Vagina (tissue), 2 donors: ENCODE measurements around the gene GOLGA2. TPM values are rescaled to one million over a fixed set of nuclear protein-coding genes. Genes with fewer than 3 reads are reported as not detected.
"Not testable (repeated sequence)": the region's sequence is repeated elsewhere in the genome, so short reads cannot be mapped to it uniquely, and the experiment has no call there.

ENCODE experiments used
- DNase-seq, 2 donors: peaks; one replicate each; pipeline ENCODE4 v3.0.0-alpha.2; 2017; ENCODE audit errors: extremely low spot score in 2 of 2
- H3K27ac ChIP-seq: fragments of 200-600 bp; sonication (generic); one replicate; pipeline ENCODE4 v1.5.1; 2019
- H3K27me3 ChIP-seq: fragments of 200-600 bp; sonication (generic); one replicate; pipeline ENCODE4 v1.5.1; 2019
- H3K36me3 ChIP-seq, 2 donors: fragments of 200-600 bp; sonication (generic); one replicate each; pipeline ENCODE4 v1.5.1; 2017 to 2019
- H3K4me1 ChIP-seq: fragments of 200-600 bp; sonication (generic); one replicate; pipeline ENCODE4 v1.5.1; 2019
- H3K4me3 ChIP-seq, 2 donors: fragments of 200-600 bp; sonication (generic); 1 replicate in 1 of 2; 2 replicates in 1 of 2; pipeline ENCODE4 v1.5.1; 2016 to 2019
- H3K9me3 ChIP-seq: fragments of 200-600 bp; sonication (generic); one replicate; pipeline ENCODE4 v1.5.1; 2019
- CTCF ChIP-seq, 3 experiments: fragments of 450-650 bp in 2 of 3; fragments of 200-600 bp in 1 of 3; sonication (generic) in 1 of 3; IDR thresholded peaks; one replicate each; pipeline ENCODE4 v1.5.1; 2017 to 2019; ENCODE audit warnings: antibody characterized with exemption in 3 of 3, mild to moderate bottlenecking in 2 of 3, moderate library complexity in 2 of 3
- POLR2A ChIP-seq, 2 donors: fragments of 450-650 bp; IDR thresholded peaks; one replicate each; pipeline ENCODE4 v1.6.1; 2017; ENCODE audit warnings: antibody characterized with exemption in 2 of 2, mild to moderate bottlenecking in 2 of 2, moderate library complexity in 2 of 2
- POLR2AphosphoS5 ChIP-seq, 2 donors: sonication (generic); formaldehyde crosslinking; IDR thresholded peaks; one replicate each; pipeline ENCODE4 v1.9.0; 2017; ENCODE audit warnings: antibody characterized with exemption in 2 of 2, mild to moderate bottlenecking in 2 of 2, low read depth in 1 of 2; ENCODE audit not compliant: insufficient read depth in 1 of 2
- intact Hi-C: fragments of 100-400 bp; cut with DNase I; formaldehyde crosslinking; loops from one replicate; pipeline ENCODE4 v1.15.1; 2023
- total RNA-seq: library from RNA; depleted of rRNA; stranded (reverse); fragments of >200 nt; gene quantifications from one replicate; pipeline ENCODE4 v1.2.3, GENCODE V29; 2016

The GOLGA2 gene
- total RNA-seq, 1 donor from 2014 or later, result 84.5 TPM

- Histone ChIP-seq H3K36me3 (no peaks in the 10 kb centered on the region), H3K4me1 (no peaks in the 10 kb centered on the region), H3K27ac (peak overlapping the region; percentile 71), H3K4me3 (no peak overlapping the region), H3K27me3 (no peaks in the 10 kb centered on the region), H3K9me3 (no peaks in the 10 kb centered on the region)
- no peak for DNase-seq
- TF ChIP-seq POLR2A (IDR thresholded peaks at IDR 0.05), result no peak
- peak in 1 of 2 donors; percentile 32 for TF ChIP-seq POLR2AphosphoS5 (IDR thresholded peaks at IDR 0.05; ENCODE audit: insufficient read depth in 1 of 2, low read depth in 1 of 2)
- intact Hi-C loops, result no loop called here
Measured at GRCh38 chr9:128231638-128232527, 43.9 kb downstream of the GOLGA2 start.

GRCh38 chr9:128230897-128231296 lies 44.9 kb downstream of the GOLGA2 start:
- H3K4me1 ChIP-seq, DNase-seq, H3K9me3 ChIP-seq, H3K27me3 ChIP-seq, H3K4me3 ChIP-seq, intact Hi-C loops, H3K36me3 ChIP-seq: not testable (repeated sequence)
- H3K27ac ChIP-seq, result peak overlapping the region; percentile 71

GRCh38 chr9:128226412-128226801 lies 49.4 kb downstream of the GOLGA2 start:
- H3K36me3 ChIP-seq, result peaks cover 0 to 13% of the 10 kb centered on the region in 2 donors
- H3K4me3 ChIP-seq, result no peak overlapping the region
- TF ChIP-seq CTCF (IDR thresholded peaks at IDR 0.05) (no peak), POLR2AphosphoS5 (IDR thresholded peaks at IDR 0.05; ENCODE audit: insufficient read depth in 1 of 2, low read depth in 1 of 2) (no peak), POLR2A (IDR thresholded peaks at IDR 0.05) (no peak)
- intact Hi-C loops, result no loop called here
- DNase-seq, result no peak
- no peaks in the 10 kb centered on the region for H3K4me1 ChIP-seq
- no peaks in the 10 kb centered on the region for H3K27me3 ChIP-seq
- H3K27ac ChIP-seq, result no peak overlapping the region
- no peaks in the 10 kb centered on the region for H3K9me3 ChIP-seq

GRCh38 chr9:128225770-128226411 lies 49.9 kb downstream of the GOLGA2 start:
- Histone ChIP-seq H3K4me1 (no peaks in the 10 kb centered on the region), H3K27me3 (no peaks in the 10 kb centered on the region), H3K36me3 (peaks cover 0 to 13% of the 10 kb centered on the region in 2 donors), H3K9me3 (no peaks in the 10 kb centered on the region), H3K4me3 (no peak overlapping the region), H3K27ac (no peak overlapping the region)
- no peak for DNase-seq
- TF ChIP-seq CTCF (IDR thresholded peaks at IDR 0.05) (no peak), POLR2AphosphoS5 (IDR thresholded peaks at IDR 0.05; ENCODE audit: insufficient read depth in 1 of 2, low read depth in 1 of 2) (no peak), POLR2A (IDR thresholded peaks at IDR 0.05) (no peak)
- intact Hi-C loops, result no loop called here

- H3K4me3 ChIP-seq, result no peak overlapping the region
- H3K9me3 ChIP-seq, result no peaks in the 10 kb centered on the region
- H3K4me1 ChIP-seq, result no peaks in the 10 kb centered on the region
- no peaks in the 10 kb centered on the region for H3K27me3 ChIP-seq
- DNase-seq, result no peak
- intact Hi-C loops, result no loop called here
- TF ChIP-seq POLR2AphosphoS5 (IDR thresholded peaks at IDR 0.05; ENCODE audit: insufficient read depth in 1 of 2, low read depth in 1 of 2), result no peak
- no peak for TF ChIP-seq POLR2A (IDR thresholded peaks at IDR 0.05)
- TF ChIP-seq CTCF (IDR thresholded peaks at IDR 0.05), result no peak
- peaks cover 0 to 18% of the 10 kb centered on the region in 2 donors for H3K36me3 ChIP-seq
- H3K27ac ChIP-seq, result no peak overlapping the region
Measured at GRCh38 chr9:128224877-128225276, 50.9 kb downstream of the GOLGA2 start.
